Type B pancreatic cell (in vitro differentiated cells): ENCODE data around the gene SYP. TPM values are rescaled to one million over a fixed set of nuclear protein-coding genes. Genes with fewer than 3 reads are reported as not detected.
A peak's percentile ranks its signal among the peaks of the same experiment; 100 is the strongest.

Experiments used
- DNase-seq: peaks from one replicate; pipeline ENCODE4 v3.0.0; 2021; ENCODE audit warnings: mixed read lengths; ENCODE audit not compliant: unreplicated experiment; ENCODE audit errors: extremely low spot score
- H3K27ac Mint-ChIP-seq: 2 replicates; pipeline ENCODE4 v1.8.0; 2021; ENCODE audit warnings: mild to moderate bottlenecking, mixed read lengths
- H3K27me3 Mint-ChIP-seq: 2 replicates; pipeline ENCODE4 v1.8.0; 2021; ENCODE audit warnings: mixed read lengths
- H3K36me3 Mint-ChIP-seq: 2 replicates; pipeline ENCODE4 v1.8.0; 2021; ENCODE audit warnings: mixed read lengths
- H3K4me1 Mint-ChIP-seq: one replicate; pipeline ENCODE4 v1.8.0; 2021; ENCODE audit warnings: mixed read lengths; ENCODE audit not compliant: unreplicated experiment
- H3K4me3 Mint-ChIP-seq: 2 replicates; pipeline ENCODE4 v1.8.0; 2021; ENCODE audit warnings: mild to moderate bottlenecking, mixed read lengths
- H3K9me3 Mint-ChIP-seq: 2 replicates; pipeline ENCODE4 v1.8.0; 2021; ENCODE audit warnings: mixed read lengths
- CTCF ChIP-seq: fragments of 200-600 bp; sonication (generic); conservative IDR thresholded peaks from 2 replicates; pipeline ENCODE4 v1.5.0; 2021; ENCODE audit warnings: antibody characterized with exemption, mild to moderate bottlenecking
- total RNA-seq: library from RNA; stranded (reverse); gene quantifications from 2 replicates; pipeline ENCODE4 v1.2.1, GENCODE V29; 2021; ENCODE audit warnings: low replicate concordance

Gene SYP
- total RNA-seq, 1 donor from 2014 or later: 13.6 TPM

- Mint-ChIP-seq H3K27ac (peak overlapping the region; percentile 69), H3K4me3 (peak overlapping the region; percentile 84), H3K36me3 (no peaks in the 10 kb centered on the region), H3K27me3 (no peaks in the 10 kb centered on the region), H3K9me3 (peaks cover 5% of the 10 kb centered on the region), H3K4me1 (no peaks in the 10 kb centered on the region)
- TF ChIP-seq CTCF: no peak
- no peak for DNase-seq
Measured at GRCh38 chrX:49164589-49165360, 35.2 kb downstream of the SYP start.

GRCh38 chrX:49163555-49164419 lies 36.2 kb downstream of the SYP start:
- H3K9me3 Mint-ChIP-seq: peaks cover 5% of the 10 kb centered on the region
- no peaks in the 10 kb centered on the region for H3K27me3 Mint-ChIP-seq
- peak overlapping the region; percentile 69 for H3K27ac Mint-ChIP-seq

DNA sequence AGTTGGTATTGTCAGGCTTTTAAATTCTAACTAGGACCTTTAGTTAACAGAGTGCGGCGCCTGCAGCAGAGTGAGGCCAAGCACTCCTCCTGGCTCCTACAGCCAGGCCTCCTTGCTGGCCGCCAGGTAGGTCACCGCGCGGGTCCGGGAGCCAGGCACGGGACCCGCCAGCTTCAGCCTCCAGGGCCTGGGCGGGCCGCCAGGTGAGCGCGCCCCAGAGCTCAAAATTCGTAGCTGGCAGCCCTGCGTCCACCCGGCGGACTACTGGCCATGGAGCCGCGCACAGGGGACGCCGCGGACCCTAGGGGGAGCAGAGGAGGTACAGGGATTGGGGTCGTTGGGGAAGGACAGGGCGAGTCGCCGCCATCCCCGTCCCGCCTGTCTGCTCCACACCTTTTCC lies 37.4 kb downstream of the SYP start, which contains the start of gene MAGIX:
Gene MAGIX (plus strand): TSS at position 139 of the 400 bp plus-strand sequence. CDS start 132 bp downstream, at position 271.
- no peak for TF ChIP-seq CTCF
- Mint-ChIP-seq H3K27ac (peak within 1 kb of the TSS; percentile 65), H3K9me3 (peaks cover 5% of the 10 kb centered on the region), H3K27me3 (no peaks in the 10 kb centered on the region), H3K4me3 (peak within 1 kb of the TSS; percentile 84), H3K36me3 (no peaks in the 10 kb centered on the region), H3K4me1 (no peaks in the 10 kb centered on the region)
- DNase-seq: no peak

More at GRCh38 chrX:49163555-49164419, 36.2 kb downstream of the SYP start:
- Mint-ChIP-seq H3K36me3 (no peaks in the 10 kb centered on the region), H3K4me3 (peak overlapping the region; percentile 84), H3K4me1 (no peaks in the 10 kb centered on the region)
- peak; percentile 87 for TF ChIP-seq CTCF
- DNase-seq: peak; percentile 85

DNA sequence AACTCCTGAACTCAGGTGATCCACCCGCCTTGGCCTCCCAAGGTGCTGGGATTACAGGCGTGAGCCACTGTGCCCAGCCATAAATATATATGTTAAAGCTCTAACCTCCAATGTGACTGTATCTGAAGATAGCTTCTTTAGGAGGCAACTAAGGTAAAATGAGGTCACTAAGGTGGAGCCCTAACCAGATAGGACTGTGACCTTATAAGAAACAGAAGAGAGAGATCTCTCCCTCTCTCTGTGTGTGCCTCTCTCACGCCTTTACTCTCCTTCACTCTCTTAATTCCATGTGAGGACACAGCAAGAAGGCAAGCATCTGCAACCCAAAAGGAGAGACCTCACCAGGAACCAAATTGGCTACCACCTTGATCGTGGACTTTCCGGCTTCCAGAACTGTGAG lies 38.4 kb downstream of the SYP start:
- peaks cover 5% of the 10 kb centered on the region for H3K9me3 Mint-ChIP-seq
- peak overlapping the region; percentile 19 for H3K4me3 Mint-ChIP-seq
- DNase-seq: no peak
- H3K27me3 Mint-ChIP-seq: no peaks in the 10 kb centered on the region
- no peaks in the 10 kb centered on the region for H3K4me1 Mint-ChIP-seq
- H3K27ac Mint-ChIP-seq: peak overlapping the region; percentile 65
- no peaks in the 10 kb centered on the region for H3K36me3 Mint-ChIP-seq
- TF ChIP-seq CTCF: no peak

GRCh38 chrX:49160908-49161307 lies 39.1 kb downstream of the SYP start:
- H3K36me3 Mint-ChIP-seq: no peaks in the 10 kb centered on the region
- DNase-seq: no peak
- no peak overlapping the region for H3K27ac Mint-ChIP-seq
- no peak overlapping the region for H3K4me3 Mint-ChIP-seq
- no peak for TF ChIP-seq CTCF
- no peaks in the 10 kb centered on the region for H3K27me3 Mint-ChIP-seq
- no peaks in the 10 kb centered on the region for H3K4me1 Mint-ChIP-seq
- H3K9me3 Mint-ChIP-seq: peaks cover 5% of the 10 kb centered on the region
